Duodenal mucosa (tissue), 2 donors: ENCODE data around the gene SNTN.
A peak's percentile ranks its signal among the peaks of the same experiment; 100 is the strongest.
"Not testable (repeated sequence)": the region's sequence is repeated elsewhere in the genome, so short reads cannot be mapped to it uniquely, and the experiment has no call there.

ENCODE experiments used
- H3K27ac ChIP-seq: one replicate; pipeline ENCODE4 v1.7.0; 2013; ENCODE audit warnings: low read depth, low read length
- H3K27me3 ChIP-seq, 2 donors: one replicate each; pipeline ENCODE4 v1.7.0; 2013; ENCODE audit warnings: low read length in 2 of 2, control low read depth in 1 of 2; ENCODE audit not compliant: insufficient read depth in 2 of 2, control insufficient read depth in 1 of 2
- H3K36me3 ChIP-seq, 2 donors: one replicate each; pipeline ENCODE4 v1.7.0; 2013; ENCODE audit warnings: low read length in 2 of 2, control low read depth in 1 of 2; ENCODE audit not compliant: insufficient read depth in 2 of 2, control insufficient read depth in 1 of 2
- H3K4me1 ChIP-seq, 2 donors: one replicate each; pipeline ENCODE4 v1.7.0; 2013; ENCODE audit warnings: low read length in 2 of 2, control low read depth in 1 of 2; ENCODE audit not compliant: insufficient read depth in 2 of 2, control insufficient read depth in 1 of 2
- H3K4me3 ChIP-seq, 2 donors: one replicate each; pipeline ENCODE4 v1.7.0; 2013; ENCODE audit warnings: low read length in 2 of 2, low read depth in 1 of 2
- H3K9ac ChIP-seq, 2 donors: one replicate each; pipeline ENCODE4 v1.7.0; 2013; ENCODE audit warnings: low read length in 2 of 2, low read depth in 1 of 2
- H3K9me3 ChIP-seq, 2 donors: one replicate each; pipeline ENCODE4 v1.7.0; 2013; ENCODE audit warnings: low read length in 2 of 2, control low read depth in 1 of 2; ENCODE audit not compliant: control insufficient read depth in 1 of 2

Gene SNTN

DNA sequence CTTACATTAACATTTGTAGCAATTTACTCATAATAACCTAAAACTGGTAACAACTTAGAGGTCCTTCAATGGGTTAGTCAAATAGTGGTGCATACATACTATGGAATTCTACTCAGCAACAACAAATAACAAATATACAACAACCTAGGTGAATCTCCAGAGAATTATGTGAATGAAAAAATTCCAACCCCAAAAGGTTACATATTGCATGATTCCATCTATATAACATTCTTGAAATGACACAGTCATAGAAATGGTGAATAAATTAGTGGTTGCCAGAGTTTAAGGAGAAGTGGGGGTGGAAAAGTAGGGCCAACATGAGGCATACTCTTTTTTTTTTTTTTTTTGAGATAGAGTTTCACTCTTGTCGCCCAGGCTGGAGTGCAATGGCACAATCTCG is 12.7 kb upstream of the SNTN start:
- Histone ChIP-seq H3K4me3 (no peak overlapping the region), H3K4me1 (no peaks in the 10 kb centered on the region), H3K27ac (no peak overlapping the region), H3K9ac (no peak overlapping the region), H3K27me3 (no peaks in the 10 kb centered on the region), H3K36me3 (no peaks in the 10 kb centered on the region), H3K9me3 (no peaks in the 10 kb centered on the region)

DNA sequence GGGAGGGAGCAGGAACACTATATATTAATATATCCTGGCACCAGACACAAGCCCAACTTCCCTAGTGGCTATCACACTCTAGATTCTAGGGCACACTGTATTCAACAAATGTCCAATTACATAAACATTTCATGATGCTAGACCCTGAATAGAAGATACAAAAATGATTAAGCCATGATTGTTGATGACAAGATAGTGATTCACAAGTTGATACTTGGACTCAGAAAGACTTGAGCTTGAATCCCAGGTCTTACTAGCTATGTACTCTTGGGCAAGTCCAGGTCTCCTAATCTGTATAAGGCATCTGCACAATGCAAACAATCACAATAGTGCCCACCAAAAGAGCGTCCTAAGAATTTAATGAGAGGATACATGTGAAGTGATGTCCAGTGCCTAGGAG is 10.0 kb upstream of the SNTN start:
- Histone ChIP-seq H3K27ac (no peak overlapping the region), H3K4me1 (no peaks in the 10 kb centered on the region), H3K9me3 (no peaks in the 10 kb centered on the region), H3K27me3 (no peaks in the 10 kb centered on the region), H3K36me3 (no peaks in the 10 kb centered on the region), H3K4me3 (no peak overlapping the region), H3K9ac (no peak overlapping the region)

GRCh38 chr3:63644212-63644797 is 8.2 kb upstream of the SNTN start:
- Histone ChIP-seq H3K9ac (no peak overlapping the region), H3K36me3 (no peaks in the 10 kb centered on the region), H3K4me1 (no peaks in the 10 kb centered on the region), H3K9me3 (no peaks in the 10 kb centered on the region), H3K27me3 (no peaks in the 10 kb centered on the region), H3K27ac (no peak overlapping the region), H3K4me3 (peak overlapping the region in 1 of 2 donors; percentile 62)

GRCh38 chr3:63644928-63645781 is 7.3 kb upstream of the SNTN start:
- not testable (repeated sequence) for H3K27ac ChIP-seq, H3K4me1 ChIP-seq
- H3K4me3 ChIP-seq = peak overlapping the region in 1 of 2 donors; percentile 62

DNA sequence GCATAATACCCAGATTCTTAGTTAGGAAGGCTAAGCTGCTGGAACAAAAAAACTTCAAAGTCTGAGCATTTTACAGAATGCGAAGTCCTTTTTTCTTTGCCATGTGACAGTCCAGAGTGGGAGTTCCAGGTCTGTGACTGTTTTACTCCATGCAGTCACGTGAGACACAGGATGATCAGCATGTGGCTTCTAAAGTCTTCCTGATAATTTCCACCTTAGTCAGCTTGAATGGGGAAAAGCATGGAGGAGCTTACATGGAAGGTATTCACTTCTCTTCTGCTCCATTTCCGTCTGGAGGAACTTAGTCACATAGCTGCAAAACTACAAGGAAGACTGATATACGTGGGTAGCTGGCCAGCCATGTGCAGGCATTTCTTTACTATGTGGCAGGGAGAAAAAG is 1.7 kb downstream of the SNTN start:
- H3K4me3 ChIP-seq = no peak overlapping the region
- H3K27me3 ChIP-seq = no peaks in the 10 kb centered on the region
- no peak overlapping the region for H3K27ac ChIP-seq
- no peaks in the 10 kb centered on the region for H3K9me3 ChIP-seq
- no peaks in the 10 kb centered on the region for H3K4me1 ChIP-seq
- no peaks in the 10 kb centered on the region for H3K36me3 ChIP-seq
- no peak overlapping the region for H3K9ac ChIP-seq

More at GRCh38 chr3:63644928-63645781, 7.3 kb upstream of the SNTN start:
- H3K9ac ChIP-seq, H3K9me3 ChIP-seq, H3K36me3 ChIP-seq, H3K27me3 ChIP-seq: not testable (repeated sequence)

DNA sequence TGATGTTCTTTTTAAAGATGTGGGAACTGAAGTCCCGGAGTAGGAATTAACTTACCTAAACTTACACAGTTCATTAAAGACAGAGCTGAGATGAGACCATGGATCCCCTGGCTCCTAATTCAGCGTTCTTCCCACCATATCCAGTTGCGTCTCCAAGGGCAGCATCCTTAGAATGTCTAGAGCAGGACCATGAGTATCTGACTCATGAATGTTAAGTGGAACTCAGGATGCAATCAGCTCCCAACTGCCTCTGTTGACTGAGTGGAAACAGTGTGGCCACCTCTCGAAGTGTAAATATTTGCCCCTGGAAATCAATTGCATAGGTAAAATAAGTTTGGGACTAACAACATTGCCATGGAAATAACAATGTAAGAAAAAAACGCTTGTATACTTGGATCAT is 2.5 kb downstream of the SNTN start:
- Histone ChIP-seq H3K9ac (no peak overlapping the region), H3K27me3 (no peaks in the 10 kb centered on the region), H3K4me1 (no peaks in the 10 kb centered on the region), H3K9me3 (no peaks in the 10 kb centered on the region), H3K36me3 (no peaks in the 10 kb centered on the region), H3K27ac (no peak overlapping the region), H3K4me3 (no peak overlapping the region)

- H3K27ac ChIP-seq = no peak overlapping the region
- no peaks in the 10 kb centered on the region for H3K27me3 ChIP-seq
- H3K9me3 ChIP-seq = no peaks in the 10 kb centered on the region
- no peaks in the 10 kb centered on the region for H3K36me3 ChIP-seq
- H3K9ac ChIP-seq = no peak overlapping the region
- H3K4me1 ChIP-seq = no peaks in the 10 kb centered on the region
- H3K4me3 ChIP-seq = no peak overlapping the region
These were observed 3.0 kb downstream of the SNTN start for GRCh38 chr3:63655519-63655918.

DNA sequence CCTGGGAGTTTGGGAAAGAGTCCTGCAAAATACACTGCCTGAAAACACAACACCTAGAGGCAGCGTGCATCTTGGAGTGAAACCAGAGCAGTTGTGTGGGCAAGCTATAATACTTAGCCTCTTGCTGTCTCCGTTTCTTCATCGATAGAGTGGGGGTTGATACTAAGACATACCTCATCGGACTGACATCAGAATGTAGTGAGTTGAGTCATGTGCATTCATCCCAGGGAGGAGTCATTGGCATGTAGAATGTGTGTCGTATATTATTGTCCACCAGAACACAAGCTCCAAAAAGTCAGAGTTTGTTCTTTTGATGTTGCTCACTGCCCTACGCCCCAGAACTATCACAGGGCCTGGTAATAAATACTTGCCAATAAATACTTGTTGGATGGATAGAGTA is 4.3 kb downstream of the SNTN start:
- Histone ChIP-seq H3K4me1 (no peaks in the 10 kb centered on the region), H3K9me3 (no peaks in the 10 kb centered on the region), H3K4me3 (no peak overlapping the region), H3K27me3 (no peaks in the 10 kb centered on the region), H3K27ac (no peak overlapping the region), H3K9ac (no peak overlapping the region), H3K36me3 (no peaks in the 10 kb centered on the region)

GRCh38 chr3:63661242-63661641 is 8.8 kb downstream of the SNTN start:
- H3K9me3 ChIP-seq = no peaks in the 10 kb centered on the region
- H3K27me3 ChIP-seq = no peaks in the 10 kb centered on the region
- no peak overlapping the region for H3K4me3 ChIP-seq
- no peak overlapping the region for H3K27ac ChIP-seq
- no peak overlapping the region for H3K9ac ChIP-seq
- no peaks in the 10 kb centered on the region for H3K36me3 ChIP-seq
- H3K4me1 ChIP-seq = no peaks in the 10 kb centered on the region

DNA sequence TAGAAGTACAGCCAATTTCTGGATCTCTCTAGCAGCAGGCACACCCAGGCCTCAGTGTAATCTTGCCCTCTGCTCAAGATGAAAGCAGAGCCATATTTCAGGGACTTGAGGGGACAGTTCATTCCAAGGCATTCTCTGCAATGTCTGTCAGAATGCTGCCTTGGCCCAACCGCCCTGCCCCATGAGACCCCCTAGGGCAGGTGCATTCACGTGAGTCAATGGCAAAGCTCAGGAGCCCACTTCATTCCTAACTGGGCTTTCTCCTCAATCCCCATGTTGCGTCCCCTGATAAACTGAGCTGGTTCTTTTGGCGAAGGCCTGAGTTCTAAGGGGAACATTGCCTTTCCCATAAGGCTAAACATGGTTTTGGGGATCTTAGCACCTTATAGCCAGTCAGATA is 9.5 kb downstream of the SNTN start:
- no peak overlapping the region for H3K27ac ChIP-seq
- no peak overlapping the region for H3K9ac ChIP-seq
- no peaks in the 10 kb centered on the region for H3K36me3 ChIP-seq
- no peak overlapping the region for H3K4me3 ChIP-seq
- H3K4me1 ChIP-seq = no peaks in the 10 kb centered on the region
- no peaks in the 10 kb centered on the region for H3K27me3 ChIP-seq
- no peaks in the 10 kb centered on the region for H3K9me3 ChIP-seq
